Karpas-422 (cell line): ENCODE data around the gene PSME2. TPM values are rescaled to one million over a fixed set of nuclear protein-coding genes. Genes with fewer than 3 reads are reported as not detected.
"Not testable (repeated sequence)": the region's sequence is repeated elsewhere in the genome, so short reads cannot be mapped to it uniquely, and the experiment has no call there.

Experiments
- DNase-seq: peaks from one replicate; pipeline ENCODE4 v3.0.0-alpha.2; 2015
- H2AFZ ChIP-seq: fragments of 200-600 bp; sonication (generic); 2 replicates; pipeline ENCODE4 v1.6.1; 2014; ENCODE audit warnings: antibody characterized with exemption, low read length, mixed read lengths
- H3K27ac ChIP-seq: fragments of 200-600 bp; sonication (generic); 2 replicates; pipeline ENCODE4 v1.5.1; 2014; ENCODE audit warnings: mild to moderate bottlenecking, low read length, moderate library complexity
- H3K27me3 ChIP-seq: fragments of 200-600 bp; sonication (generic); 2 replicates; pipeline ENCODE4 v1.6.1; 2014; ENCODE audit warnings: low read length, mixed read lengths
- H3K36me3 ChIP-seq: fragments of 200-600 bp; sonication (generic); 2 replicates; pipeline ENCODE4 v1.6.1; 2014; ENCODE audit warnings: low read length, mixed read lengths; ENCODE audit not compliant: insufficient read depth
- H3K4me1 ChIP-seq: fragments of 200-600 bp; sonication (generic); 2 replicates; pipeline ENCODE4 v1.6.1; 2014; ENCODE audit warnings: mild to moderate bottlenecking, low read length, mixed read lengths
- H3K4me2 ChIP-seq: fragments of 200-600 bp; sonication (generic); 2 replicates; pipeline ENCODE4 v1.6.1; 2014; ENCODE audit warnings: low read length, low read depth, mild to moderate bottlenecking; ENCODE audit not compliant: poor library complexity, severe bottlenecking
- H3K4me3 ChIP-seq: fragments of 200-600 bp; sonication (generic); 2 replicates; pipeline ENCODE4 v1.5.1; 2014; ENCODE audit warnings: mild to moderate bottlenecking, antibody characterized with exemption, low read length, mixed read lengths
- H3K79me2 ChIP-seq: fragments of 200-600 bp; sonication (generic); 2 replicates; pipeline ENCODE4 v1.6.1; 2014; ENCODE audit warnings: mild to moderate bottlenecking, low read length, mixed read lengths
- H3K9ac ChIP-seq: fragments of 200-600 bp; sonication (generic); 2 replicates; pipeline ENCODE4 v1.6.0; 2014; ENCODE audit warnings: low read length
- H3K9me2 ChIP-seq: fragments of 200-600 bp; sonication (generic), shearing (Covaris generic); replicated peaks from 2 replicates; pipeline ENCODE4 v1.6.0; 2014; ENCODE audit warnings: mild to moderate bottlenecking, low read length, moderate library complexity; ENCODE audit not compliant: insufficient read depth
- H3K9me3 ChIP-seq: fragments of 300-700, 200-600 bp; sonication (generic); 2 replicates; pipeline ENCODE4 v1.6.1; 2014; ENCODE audit warnings: low read length, mixed read lengths
- H4K20me1 ChIP-seq: fragments of 200-600 bp; sonication (generic); 2 replicates; pipeline ENCODE4 v1.6.1; 2014; ENCODE audit warnings: mild to moderate bottlenecking, antibody characterized with exemption, low read length, low read depth; ENCODE audit not compliant: insufficient read depth
- total RNA-seq: library from RNA; depleted of rRNA; stranded (reverse); fragments of >200 nt; shearing (Covaris generic); gene quantifications from 2 replicates; pipeline ENCODE4 v1.2.3, GENCODE V29; 2014; ENCODE audit warnings: low replicate concordance

The PSME2 gene
- total RNA-seq, 1 experiment from 2014 or later: 536 TPM

DNA sequence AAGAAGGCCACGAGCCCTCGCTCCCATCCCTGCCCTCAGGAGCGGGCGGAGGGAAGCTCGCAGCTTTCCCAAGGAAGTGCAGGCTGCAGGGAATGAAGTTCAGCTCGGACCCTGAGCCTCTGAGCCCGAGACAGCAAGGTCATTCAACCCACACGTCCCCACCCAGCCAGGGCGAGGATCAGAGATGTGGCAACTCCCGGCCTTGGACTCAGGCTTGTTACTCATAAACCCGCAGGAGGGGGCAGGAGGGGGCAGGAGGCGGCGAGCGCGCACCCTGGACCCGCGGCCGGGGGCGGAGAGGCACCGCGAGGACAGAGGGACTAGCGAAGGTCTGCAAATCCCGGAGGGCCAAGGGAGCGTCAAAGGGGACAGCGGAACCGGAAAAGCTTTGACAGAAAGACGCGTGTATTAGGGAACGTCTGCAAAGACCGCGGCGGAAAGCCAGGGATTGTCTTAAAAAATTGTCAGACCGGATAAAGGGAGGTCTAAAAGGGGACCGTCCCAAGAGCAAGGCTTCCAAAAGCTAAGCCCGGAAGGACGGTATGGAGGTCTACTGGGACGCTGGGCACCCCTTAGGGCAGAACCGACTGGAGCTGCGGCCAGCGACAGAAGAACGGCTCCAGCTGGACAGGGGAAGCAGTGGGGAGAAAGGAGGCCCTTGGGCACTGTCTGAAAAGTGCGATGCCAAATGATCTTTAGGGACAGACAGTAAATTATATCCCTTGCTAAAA, 32.4 kb downstream of the PSME2 start:
- H2AFZ ChIP-seq: peak overlapping the region; percentile 87

DNA sequence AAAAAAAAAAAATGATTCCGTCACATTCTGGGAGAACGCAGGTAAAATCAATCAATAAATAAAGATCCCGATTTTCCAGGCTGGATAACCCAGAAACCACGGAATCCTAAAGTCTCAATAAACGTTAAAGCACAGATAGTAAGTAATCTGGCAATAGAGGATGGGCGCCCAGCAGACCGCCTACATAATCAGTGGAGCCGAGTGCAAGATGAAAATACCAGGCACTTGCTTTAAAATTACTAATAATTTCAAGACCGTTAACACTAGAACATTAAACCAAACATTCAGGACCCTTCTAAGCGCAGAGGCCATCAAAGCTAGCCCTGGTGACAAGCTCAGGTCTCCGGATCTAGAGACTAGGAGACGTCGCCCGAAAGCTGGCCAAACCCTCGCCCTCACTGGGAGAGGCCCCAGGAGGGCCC, 33.0 kb downstream of the PSME2 start:
- peak overlapping the region; percentile 91 for H3K4me2 ChIP-seq
- H3K27me3 ChIP-seq: no peaks in the 10 kb centered on the region
- H3K36me3 ChIP-seq: peaks cover 8% of the 10 kb centered on the region; the same call in 1 of the 2 replicates
- H3K9me3 ChIP-seq: no peaks in the 10 kb centered on the region
- H3K9ac ChIP-seq: peak overlapping the region; percentile 95
- no peaks in the 10 kb centered on the region for H4K20me1 ChIP-seq
- peak overlapping the region; percentile 89 for H3K4me3 ChIP-seq
- H3K79me2 ChIP-seq: peaks cover 22% of the 10 kb centered on the region
- H3K4me1 ChIP-seq: peaks cover 26% of the 10 kb centered on the region
- H3K27ac ChIP-seq: peak overlapping the region; percentile 91
- H2AFZ ChIP-seq: peak overlapping the region; percentile 87; the same call in 1 of the 2 replicates
- no peaks in the 10 kb centered on the region for H3K9me2 ChIP-seq
- DNase-seq: peak; percentile 76

More for the DNA sequence above, 32.4 kb downstream of the PSME2 start:
- H3K79me2 ChIP-seq: peaks cover 22% of the 10 kb centered on the region
- H3K4me3 ChIP-seq: peak overlapping the region; percentile 89
- H4K20me1 ChIP-seq: no peaks in the 10 kb centered on the region
- H3K4me2 ChIP-seq: peak overlapping the region; percentile 91
- peaks cover 22% of the 10 kb centered on the region for H3K4me1 ChIP-seq
- H3K9me3 ChIP-seq: no peaks in the 10 kb centered on the region
- H3K9ac ChIP-seq: peak overlapping the region; percentile 95
- H3K9me2 ChIP-seq: no peaks in the 10 kb centered on the region
- H3K27me3 ChIP-seq: no peaks in the 10 kb centered on the region
- peak overlapping the region; percentile 91 for H3K27ac ChIP-seq
- DNase-seq: peak; percentile 98
- H3K36me3 ChIP-seq: peaks cover 8% of the 10 kb centered on the region; the same call in 1 of the 2 replicates

DNA sequence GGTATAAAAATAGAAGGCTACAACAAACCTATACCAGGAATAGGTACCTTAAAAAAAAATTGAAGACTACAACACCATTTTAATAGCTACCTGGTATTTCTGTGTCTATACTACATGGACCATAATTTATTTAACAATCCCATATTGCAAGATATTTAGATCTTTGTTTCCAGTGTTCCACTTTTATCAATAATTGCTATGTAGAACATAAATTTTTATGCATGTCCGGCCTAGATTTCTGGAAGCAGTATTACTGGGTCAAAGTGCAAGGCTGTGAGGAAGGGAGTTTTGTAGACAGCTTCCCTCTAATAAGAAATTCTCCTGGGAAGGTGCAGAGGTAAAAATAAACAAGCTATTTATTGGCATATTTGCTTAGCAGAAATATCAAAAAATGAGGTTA, 35.9 kb downstream of the PSME2 start:
- no peaks in the 10 kb centered on the region for H4K20me1 ChIP-seq
- H3K4me2 ChIP-seq: no peak overlapping the region
- H3K79me2 ChIP-seq: peaks cover 7% of the 10 kb centered on the region
- no peak overlapping the region for H3K27ac ChIP-seq
- H3K36me3 ChIP-seq: no peaks in the 10 kb centered on the region
- no peak overlapping the region for H3K4me3 ChIP-seq
- H3K9ac ChIP-seq: no peak overlapping the region
- H3K9me3 ChIP-seq: no peaks in the 10 kb centered on the region
- H2AFZ ChIP-seq: no peak overlapping the region
- no peaks in the 10 kb centered on the region for H3K9me2 ChIP-seq
- no peaks in the 10 kb centered on the region for H3K27me3 ChIP-seq
- peaks cover 14% of the 10 kb centered on the region for H3K4me1 ChIP-seq
- no peak for DNase-seq

GRCh38 chr14:24110060-24110459, 36.4 kb downstream of the PSME2 start:
- H3K27ac ChIP-seq: no peak overlapping the region
- no peak overlapping the region for H3K4me2 ChIP-seq
- H4K20me1 ChIP-seq: no peaks in the 10 kb centered on the region
- no peak overlapping the region for H3K9ac ChIP-seq
- H3K4me3 ChIP-seq: no peak overlapping the region
- no peaks in the 10 kb centered on the region for H3K9me3 ChIP-seq
- H3K36me3 ChIP-seq: no peaks in the 10 kb centered on the region
- 0 out of 2 replicates have a peak, but pooled peaks cover 3% of the 10 kb centered on the region for H3K79me2 ChIP-seq
- H3K27me3 ChIP-seq: no peaks in the 10 kb centered on the region
- no peak overlapping the region for H2AFZ ChIP-seq
- no peaks in the 10 kb centered on the region for H3K9me2 ChIP-seq
- DNase-seq: no peak
- H3K4me1 ChIP-seq: peaks cover 12% of the 10 kb centered on the region

DNA sequence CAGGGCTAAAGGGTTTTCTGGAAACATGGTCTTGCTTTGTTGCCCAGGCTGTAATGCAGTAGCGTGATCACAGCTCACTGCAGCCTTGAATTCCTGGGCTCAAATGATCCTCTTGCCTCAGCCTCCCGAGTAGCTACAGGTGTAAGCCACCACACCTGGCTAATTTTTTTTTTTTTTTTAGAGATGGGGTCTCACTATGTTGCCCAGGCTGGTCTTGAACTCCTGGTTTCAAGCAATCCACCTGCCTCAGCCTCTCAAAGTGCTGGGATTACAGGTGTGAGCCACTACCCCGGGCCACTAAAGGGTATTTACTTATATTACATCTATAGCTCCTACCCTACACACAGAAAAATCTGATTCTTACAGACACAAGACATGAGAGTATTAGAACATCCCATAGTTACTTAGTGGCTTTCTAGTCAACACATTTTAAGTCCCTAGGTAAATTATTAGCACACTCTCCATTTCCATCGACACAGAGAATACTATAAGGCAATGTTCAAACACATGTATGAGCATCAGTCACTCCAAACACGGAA, 38.0 kb downstream of the PSME2 start:
- Histone ChIP-seq H2AFZ (peak overlapping the region; percentile 88), H3K9me3 (no peaks in the 10 kb centered on the region), H3K4me1 (peaks cover 10% of the 10 kb centered on the region), H4K20me1 (no peaks in the 10 kb centered on the region), H3K4me3 (no peak overlapping the region), H3K27ac (peak overlapping the region; percentile 46; the same call in 1 of the 2 replicates), H3K79me2 (0 out of 2 replicates have a peak, but pooled peaks cover 1% of the 10 kb centered on the region), H3K4me2 (peak overlapping the region; percentile 38), H3K27me3 (no peaks in the 10 kb centered on the region), H3K36me3 (peaks cover 8% of the 10 kb centered on the region), H3K9ac (peak overlapping the region; percentile 47), H3K9me2 (no peaks in the 10 kb centered on the region)
- no peak for DNase-seq

- H3K9ac ChIP-seq: no peak overlapping the region
- no peaks in the 10 kb centered on the region for H3K27me3 ChIP-seq
- no peaks in the 10 kb centered on the region for H3K9me2 ChIP-seq
- H3K27ac ChIP-seq: no peak overlapping the region
- H4K20me1 ChIP-seq: no peaks in the 10 kb centered on the region
- no peak overlapping the region for H3K4me3 ChIP-seq
- H3K4me2 ChIP-seq: no peak overlapping the region
- H3K9me3 ChIP-seq: no peaks in the 10 kb centered on the region
- peaks cover 7% of the 10 kb centered on the region for H3K4me1 ChIP-seq
- H3K36me3 ChIP-seq: peaks cover 21% of the 10 kb centered on the region
- DNase-seq: no peak
- no peak overlapping the region for H2AFZ ChIP-seq
- H3K79me2 ChIP-seq: no peaks in the 10 kb centered on the region
Observed at GRCh38 chr14:24106672-24107271, 39.6 kb downstream of the PSME2 start.

DNA sequence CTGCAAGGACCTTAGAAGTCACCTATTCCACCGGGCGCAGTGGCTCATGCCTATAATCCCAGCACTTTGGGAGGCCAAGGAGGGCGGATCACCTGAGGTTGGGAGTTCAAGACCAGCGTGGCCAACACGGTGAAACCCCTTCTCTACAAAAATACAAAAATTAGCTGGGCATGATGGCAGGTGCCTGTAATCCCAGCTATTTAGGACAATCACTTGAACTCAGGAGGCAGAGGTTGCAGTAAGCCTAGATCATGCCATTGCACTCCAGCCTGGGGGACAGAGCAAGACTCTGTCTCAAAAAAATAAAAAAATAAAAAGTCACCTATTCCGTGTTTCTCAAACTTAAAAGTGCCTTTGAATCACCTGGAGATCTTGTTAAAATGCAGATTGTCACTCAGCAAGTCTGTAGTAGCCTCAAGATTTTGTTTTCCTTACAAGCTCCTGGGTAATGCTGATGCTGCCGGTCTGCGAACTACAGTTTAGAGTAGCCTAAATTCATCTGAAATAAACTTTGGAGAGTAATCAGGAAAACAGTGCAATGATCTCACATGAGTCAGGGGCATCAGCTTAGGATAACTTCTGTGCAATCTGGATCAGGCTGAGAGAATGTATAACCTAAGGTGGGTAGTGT, 40.7 kb downstream of the PSME2 start:
- not testable (repeated sequence) for H4K20me1 ChIP-seq, H3K4me3 ChIP-seq, H3K27me3 ChIP-seq, H3K9ac ChIP-seq, DNase-seq, H3K79me2 ChIP-seq, H2AFZ ChIP-seq, H3K9me2 ChIP-seq, H3K9me3 ChIP-seq, H3K4me1 ChIP-seq, H3K27ac ChIP-seq, H3K4me2 ChIP-seq
- H3K36me3 ChIP-seq: peaks cover 28% of the 10 kb centered on the region

DNA sequence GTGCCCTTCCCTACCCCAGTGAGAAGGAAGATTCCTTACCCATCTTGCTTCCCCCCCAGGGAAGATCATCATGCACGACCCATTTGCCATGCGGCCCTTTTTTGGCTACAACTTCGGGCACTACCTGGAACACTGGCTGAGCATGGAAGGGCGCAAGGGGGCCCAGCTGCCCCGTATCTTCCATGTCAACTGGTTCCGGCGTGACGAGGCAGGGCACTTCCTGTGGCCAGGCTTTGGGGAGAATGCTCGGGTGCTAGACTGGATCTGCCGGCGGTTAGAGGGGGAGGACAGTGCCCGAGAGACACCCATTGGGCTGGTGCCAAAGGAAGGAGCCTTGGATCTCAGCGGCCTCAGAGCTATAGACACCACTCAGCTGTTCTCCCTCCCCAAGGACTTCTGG, 43.0 kb downstream of the PSME2 start:
- no peak overlapping the region for H2AFZ ChIP-seq
- H3K36me3 ChIP-seq: peaks cover 42% of the 10 kb centered on the region
- H3K4me2 ChIP-seq: no peak overlapping the region
- no peaks in the 10 kb centered on the region for H4K20me1 ChIP-seq
- H3K27ac ChIP-seq: no peak overlapping the region
- no peak for DNase-seq
- no peak overlapping the region for H3K4me3 ChIP-seq
- no peaks in the 10 kb centered on the region for H3K9me3 ChIP-seq
- H3K4me1 ChIP-seq: no peaks in the 10 kb centered on the region; the same call in 1 of the 2 replicates
- H3K79me2 ChIP-seq: no peaks in the 10 kb centered on the region
- H3K27me3 ChIP-seq: no peaks in the 10 kb centered on the region
- no peaks in the 10 kb centered on the region for H3K9me2 ChIP-seq
- no peak overlapping the region for H3K9ac ChIP-seq
